Activated CD4-positive, alpha-beta T cell treated with anti-CD3 and anti-CD28 coated beads for 36 hours (primary cell): ENCODE measurements around the gene CELSR1. TPM values are rescaled to one million over a fixed set of nuclear protein-coding genes. Genes with fewer than 3 reads are reported as not detected.

Experiments
- ATAC-seq: fragments of 200-7000 bp; cut with Tn5 transposase; one replicate; pipeline ENCODE4 v1.10.0; 2021; ENCODE audit warnings: mild to moderate bottlenecking, moderate library complexity
- CTCF ChIA-PET: fragments of 350-600 bp; sonication (Branson Sonifier 250); formaldehyde crosslinking; loops from one replicate; lab custom pipeline; 2021; ENCODE audit warnings: antibody characterized with exemption; lab: Charles Lee
- POLR2A ChIA-PET: fragments of 350-600 bp; sonication (Branson Sonifier 250); formaldehyde crosslinking; loops from one replicate; lab custom pipeline; 2021; ENCODE audit warnings: antibody characterized with exemption, inconsistent platforms; lab: Charles Lee
- DNase-seq: peaks from one replicate; pipeline ENCODE4 v3.0.0-alpha.2; 2020
- H3K27ac Mint-ChIP-seq: one replicate; pipeline ENCODE4 v1.8.0; 2021; ENCODE audit warnings: mixed read lengths
- H3K27me3 Mint-ChIP-seq: one replicate; pipeline ENCODE4 v1.8.0; 2021; ENCODE audit warnings: mixed read lengths
- H3K36me3 Mint-ChIP-seq: one replicate; pipeline ENCODE4 v1.8.0; 2021; ENCODE audit warnings: low read depth, mixed read lengths
- H3K4me1 Mint-ChIP-seq: one replicate; pipeline ENCODE4 v1.8.0; 2021; ENCODE audit warnings: mixed read lengths
- H3K4me3 Mint-ChIP-seq: one replicate; pipeline ENCODE4 v1.8.0; 2021; ENCODE audit warnings: mild to moderate bottlenecking, moderate library complexity, mixed read lengths
- H3K9me3 Mint-ChIP-seq: one replicate; pipeline ENCODE4 v1.8.0; 2021; ENCODE audit warnings: low read depth, mixed read lengths
- intact Hi-C, 2 experiments: fragments of 100-400 bp; cut with DNase I in 1 of 2; cut with micrococcal nuclease in 1 of 2; formaldehyde crosslinking; loops; one replicate each; pipeline versions ENCODE4 v1.14.2 to v1.15.1; 2022 to 2024; cut with DNase I, micrococcal nuclease
- total RNA-seq, 2 experiments: library from RNA; stranded (reverse); gene quantifications; one replicate each; pipeline ENCODE4 v1.2.3, GENCODE V29; 2021

CELSR1 gene
- total RNA-seq, 2 experiments from 2014 or later, result 0.43 to 0.46 TPM

DNA sequence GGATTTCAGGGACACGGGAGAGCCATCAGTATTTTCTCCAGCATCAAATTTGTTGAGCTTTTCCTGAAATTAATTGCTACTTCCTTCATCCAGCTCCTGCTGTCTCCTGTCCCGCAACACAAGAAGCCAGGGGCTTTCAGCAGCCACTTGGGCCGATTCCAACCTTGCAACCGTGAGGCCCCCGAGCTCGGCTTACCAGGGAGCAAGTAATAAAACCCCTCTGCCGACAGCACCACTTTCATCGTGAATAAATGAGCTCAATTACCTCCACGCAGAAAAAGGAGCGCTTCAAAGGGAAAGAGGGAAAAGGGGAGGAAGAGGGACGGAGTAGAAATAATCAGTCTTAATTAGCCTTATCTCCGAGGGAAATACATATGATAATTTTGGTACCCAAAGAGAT lies 76.6 kb downstream of the CELSR1 start:
- Mint-ChIP-seq H3K27ac (no peak overlapping the region), H3K27me3 (peaks cover 5% of the 10 kb centered on the region), H3K4me3 (no peak overlapping the region), H3K4me1 (peaks cover 7% of the 10 kb centered on the region), H3K36me3 (no peaks in the 10 kb centered on the region), H3K9me3 (no peaks in the 10 kb centered on the region)
- intact Hi-C loops, result no loop called here
- CTCF ChIA-PET, result no interaction called here
- ATAC-seq (no peak), DNase-seq (no peak)
- POLR2A ChIA-PET, result no interaction called here

DNA sequence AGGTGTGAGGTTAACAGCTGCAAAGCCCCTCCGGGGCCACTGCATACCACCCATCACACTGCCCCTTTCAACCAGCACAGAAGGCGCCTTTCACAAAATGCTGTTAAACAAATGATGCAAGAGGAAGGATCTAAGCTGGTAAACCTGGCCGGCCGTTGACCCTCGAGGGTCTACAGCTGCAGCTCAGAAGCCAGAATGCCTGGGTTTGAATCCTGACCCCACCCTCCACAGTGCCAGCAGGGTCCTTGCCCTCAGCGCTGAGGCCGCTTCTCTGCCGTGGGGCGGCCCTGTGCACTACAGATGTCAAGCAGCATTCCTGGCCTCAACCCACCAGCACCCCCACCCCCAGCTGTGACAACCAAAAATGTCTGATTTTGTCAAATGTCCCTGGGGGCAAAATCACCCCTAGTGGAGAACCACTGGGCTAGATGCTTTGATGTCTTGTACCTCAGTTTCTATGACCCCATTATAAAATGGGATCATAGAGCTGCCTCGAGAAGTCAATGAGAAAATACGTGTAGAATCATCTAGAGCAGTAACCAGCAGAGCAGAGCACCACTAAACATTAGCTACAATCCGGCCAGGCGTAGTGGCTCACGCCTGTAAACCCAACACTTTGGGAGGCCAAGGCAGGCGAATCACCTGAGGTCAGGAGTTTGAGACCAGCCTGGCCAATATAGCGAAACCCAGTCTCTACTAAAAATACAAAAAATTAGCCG lies 77.9 kb downstream of the CELSR1 start:
- Mint-ChIP-seq H3K4me3 (no peak overlapping the region), H3K9me3 (no peaks in the 10 kb centered on the region), H3K4me1 (peaks cover 7% of the 10 kb centered on the region), H3K27me3 (peaks cover 3% of the 10 kb centered on the region), H3K27ac (no peak overlapping the region), H3K36me3 (no peaks in the 10 kb centered on the region)
- ChIA-PET CTCF (interaction anchor here (0.6 to 0.7 kb wide), 2 partner anchors 16 to 423 kb away, joined by 3 read pairs; no protein-coding TSS in a partner anchor), POLR2A (interaction anchor here (0.6 kb wide), 1 partner anchor 9 kb away, joined by 4 read pairs; no protein-coding TSS in a partner anchor)
- DNase-seq (no peak), ATAC-seq (no peak)
- intact Hi-C loops, result no loop called here

DNA sequence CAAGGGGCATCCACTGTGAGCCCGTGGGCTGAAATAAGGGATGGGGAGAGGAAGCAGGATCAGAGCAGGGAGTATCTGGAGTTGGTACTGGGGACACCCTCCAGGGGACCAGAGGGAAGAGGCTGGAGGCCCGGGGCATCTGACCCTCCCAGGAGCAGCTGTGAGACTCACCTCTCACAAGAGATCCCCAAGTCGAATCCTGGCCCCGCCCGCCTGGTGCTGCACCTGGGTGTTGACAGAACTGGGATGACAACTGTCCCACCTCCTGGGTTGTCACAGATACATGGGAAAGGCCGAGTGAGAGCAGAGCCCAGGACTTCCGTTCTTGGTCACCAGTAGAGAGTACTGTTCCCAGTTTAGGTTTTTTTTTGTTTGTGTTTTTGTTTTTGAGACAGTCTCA lies 78.9 kb downstream of the CELSR1 start:
- no peak overlapping the region for H3K4me3 Mint-ChIP-seq
- H3K9me3 Mint-ChIP-seq, result no peaks in the 10 kb centered on the region
- DNase-seq (no peak), ATAC-seq (no peak)
- H3K27ac Mint-ChIP-seq, result no peak overlapping the region
- peaks cover 3% of the 10 kb centered on the region for H3K27me3 Mint-ChIP-seq
- H3K36me3 Mint-ChIP-seq, result no peaks in the 10 kb centered on the region
- POLR2A ChIA-PET, result no interaction called here
- peaks cover 7% of the 10 kb centered on the region for H3K4me1 Mint-ChIP-seq
- CTCF ChIA-PET, result no interaction called here
- intact Hi-C loops, result no loop called here

DNA sequence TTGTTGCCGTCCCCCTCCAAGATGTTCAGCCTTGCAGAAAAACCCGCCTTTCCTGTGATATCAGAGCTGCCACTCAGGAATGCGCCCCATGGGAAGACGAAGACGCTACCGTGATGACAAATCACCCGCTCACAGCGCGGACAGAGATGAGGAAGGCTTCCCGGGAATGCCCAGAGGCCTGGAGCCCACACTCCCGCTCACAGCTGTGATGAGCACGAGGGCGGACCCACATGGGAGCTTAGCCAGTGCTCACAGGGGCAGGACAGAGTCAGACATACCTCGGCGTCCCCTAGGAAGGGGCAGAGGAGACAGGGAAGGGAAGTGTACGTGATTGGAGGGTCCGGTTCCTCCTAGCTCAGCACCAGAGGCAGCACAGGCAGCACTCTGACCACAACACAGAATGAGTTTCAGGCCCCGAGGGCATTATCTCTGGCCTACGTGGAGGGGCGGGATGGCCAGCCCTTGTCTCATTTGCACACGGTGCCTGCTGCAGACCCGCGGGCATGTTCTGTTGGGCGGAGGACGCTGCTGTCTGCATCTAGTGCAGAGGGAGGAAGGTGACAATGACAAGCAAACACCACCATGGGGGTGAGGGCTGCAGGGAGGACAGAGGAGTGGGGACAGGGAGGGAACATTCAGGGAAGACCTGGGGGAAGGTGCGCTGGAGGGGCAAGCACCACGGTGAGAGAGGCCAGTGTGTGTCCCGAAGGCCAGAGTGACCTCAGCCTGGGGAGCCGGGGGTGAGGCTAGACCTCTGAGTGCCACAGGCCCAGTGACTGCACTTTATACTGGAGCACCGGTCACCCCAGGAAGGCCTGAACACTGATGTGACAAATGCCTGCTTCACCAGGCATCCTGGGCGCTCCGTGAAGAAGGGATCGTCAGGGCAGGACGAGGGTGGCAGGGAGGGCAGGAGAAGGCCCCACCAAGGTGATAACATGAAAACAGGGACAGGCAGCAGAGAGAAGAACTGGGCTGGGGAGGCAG lies 79.6 kb downstream of the CELSR1 start:
- CTCF ChIA-PET, result no interaction called here

DNA sequence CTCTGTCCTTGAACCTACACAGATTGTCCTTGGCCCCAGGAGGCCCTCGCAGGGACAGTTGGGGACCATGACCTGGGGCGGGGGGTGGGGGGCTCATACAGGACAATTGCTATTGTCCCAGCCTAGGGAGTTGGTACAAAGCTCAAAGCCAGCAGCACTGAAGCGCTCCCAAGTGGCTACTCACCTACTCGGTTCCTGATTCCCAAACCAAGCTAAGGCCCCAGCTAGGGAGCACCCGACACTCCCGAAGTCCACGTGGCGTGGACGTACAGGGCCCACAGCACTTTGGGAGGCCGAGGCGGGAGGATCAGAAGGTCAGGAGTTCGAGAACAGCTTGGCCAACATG lies 80.6 kb downstream of the CELSR1 start:
- DNase-seq (no peak), ATAC-seq (no peak)
- intact Hi-C loops, result no loop called here
- Mint-ChIP-seq H3K36me3 (no peaks in the 10 kb centered on the region), H3K27me3 (peaks cover 3% of the 10 kb centered on the region), H3K4me3 (no peak overlapping the region), H3K27ac (no peak overlapping the region), H3K9me3 (no peaks in the 10 kb centered on the region), H3K4me1 (no peaks in the 10 kb centered on the region)
- ChIA-PET POLR2A (no interaction called here), CTCF (no interaction called here)

More for the DNA sequence above, 79.6 kb downstream of the CELSR1 start:
- POLR2A ChIA-PET, result no interaction called here
- no peak for DNase-seq
- intact Hi-C loops, result no loop called here
- Mint-ChIP-seq H3K27me3 (peaks cover 3% of the 10 kb centered on the region), H3K36me3 (no peaks in the 10 kb centered on the region), H3K4me3 (no peak overlapping the region), H3K4me1 (peaks cover 5% of the 10 kb centered on the region), H3K27ac (no peak overlapping the region), H3K9me3 (no peaks in the 10 kb centered on the region)
- no peak for ATAC-seq

DNA sequence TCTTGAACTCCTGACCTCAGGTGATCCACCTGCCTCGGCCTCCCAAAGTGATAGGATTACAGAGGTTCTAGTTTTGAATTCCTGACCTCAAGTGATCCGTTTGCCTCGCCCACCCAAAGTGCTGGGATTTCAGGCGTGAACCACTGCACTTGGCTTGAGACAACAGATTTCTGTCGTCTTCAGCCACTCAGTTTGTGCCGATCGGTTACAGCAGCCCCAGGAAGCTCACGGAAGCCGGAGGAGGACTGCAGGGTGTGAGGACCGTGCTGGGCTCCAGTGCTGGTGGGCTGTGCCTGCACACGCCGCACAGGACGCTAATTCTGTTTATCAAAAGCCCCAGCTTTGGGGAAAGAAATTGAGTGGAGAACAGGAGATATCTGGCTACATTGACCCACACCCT lies 82.0 kb downstream of the CELSR1 start:
- CTCF ChIA-PET, result no interaction called here
- Mint-ChIP-seq H3K27me3 (peaks cover 3% of the 10 kb centered on the region), H3K4me1 (no peaks in the 10 kb centered on the region), H3K9me3 (no peaks in the 10 kb centered on the region), H3K36me3 (no peaks in the 10 kb centered on the region), H3K4me3 (no peak overlapping the region), H3K27ac (no peak overlapping the region)
- intact Hi-C loops, result no loop called here
- POLR2A ChIA-PET, result no interaction called here
- ATAC-seq (no peak), DNase-seq (no peak)

DNA sequence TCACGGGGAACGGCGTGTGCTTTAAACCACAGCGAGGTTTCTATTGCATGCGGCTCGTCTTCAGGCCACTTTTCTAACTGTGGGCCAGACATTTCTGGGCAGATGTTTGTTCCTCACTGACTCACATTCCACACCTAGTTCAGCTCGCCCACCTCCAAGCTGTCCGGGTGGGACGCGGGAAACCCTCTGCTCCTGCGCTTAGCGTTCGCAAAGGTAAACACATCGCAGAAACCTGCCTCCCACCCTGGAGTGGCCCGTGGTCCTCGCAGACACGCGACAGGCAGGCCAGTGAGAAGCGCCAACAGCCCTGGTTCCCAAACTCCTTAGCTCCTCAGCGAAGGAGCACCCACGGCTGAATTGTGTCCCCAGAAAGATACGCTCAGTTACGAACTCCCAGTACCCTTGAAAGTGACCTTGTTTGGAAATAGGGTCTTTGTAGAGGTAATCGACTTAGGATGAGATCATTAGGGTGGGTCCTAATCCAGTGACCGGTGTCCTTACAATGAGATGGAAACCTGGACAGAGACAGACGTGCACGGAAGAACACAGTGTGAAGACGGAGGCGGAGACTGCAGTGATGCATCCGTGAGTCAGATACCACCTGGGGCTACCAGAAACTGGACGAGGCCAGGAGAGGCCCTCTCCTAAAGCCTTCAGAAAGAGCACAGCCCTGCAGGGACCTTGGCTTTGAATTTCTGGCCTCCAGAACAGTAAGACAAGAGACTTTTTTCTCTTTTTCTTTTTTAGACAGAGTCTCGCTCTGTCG lies 82.7 kb downstream of the CELSR1 start:
- ATAC-seq (no peak), DNase-seq (no peak)
- ChIA-PET CTCF (no interaction called here), POLR2A (no interaction called here)
- Mint-ChIP-seq H3K9me3 (no peaks in the 10 kb centered on the region), H3K27ac (no peak overlapping the region), H3K4me1 (no peaks in the 10 kb centered on the region), H3K27me3 (no peaks in the 10 kb centered on the region), H3K36me3 (no peaks in the 10 kb centered on the region), H3K4me3 (no peak overlapping the region)
- intact Hi-C loops, result no loop called here

DNA sequence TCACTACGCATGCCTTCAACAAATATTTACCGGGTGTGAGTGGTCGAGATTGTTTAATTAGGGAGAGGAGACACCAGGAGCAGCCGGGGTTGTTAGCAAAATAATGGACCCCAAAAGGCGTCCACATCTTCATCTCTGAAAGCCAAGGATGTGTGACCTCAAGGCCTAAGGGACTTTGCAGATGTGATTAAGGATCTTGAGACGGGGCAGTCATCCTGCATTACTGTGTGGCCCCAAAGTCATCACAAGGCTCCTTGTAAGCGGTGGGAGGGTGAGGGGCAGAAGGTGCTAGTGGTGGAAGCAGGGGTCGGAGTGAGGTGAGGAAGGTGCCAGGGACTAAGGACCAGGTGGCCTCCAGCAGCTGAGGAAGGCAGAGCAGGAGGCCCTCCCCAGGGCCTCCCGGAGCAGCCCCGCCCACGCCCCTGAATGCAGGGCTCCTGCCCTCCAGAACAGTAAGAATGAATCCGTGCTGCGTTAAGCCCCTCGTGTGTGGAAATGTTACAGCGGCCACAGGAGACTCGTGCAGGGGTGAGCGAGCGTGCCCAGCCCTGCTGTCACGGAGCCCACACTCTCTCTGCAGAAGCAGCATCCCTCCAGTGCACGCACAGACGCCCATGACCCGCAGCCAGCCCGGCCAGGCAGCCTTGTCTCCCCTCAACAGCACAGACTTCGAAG lies 83.5 kb downstream of the CELSR1 start:
- no peak overlapping the region for H3K4me3 Mint-ChIP-seq
- no peaks in the 10 kb centered on the region for H3K27me3 Mint-ChIP-seq
- H3K27ac Mint-ChIP-seq, result no peak overlapping the region
- POLR2A ChIA-PET, result no interaction called here
- ATAC-seq (no peak), DNase-seq (no peak)
- H3K4me1 Mint-ChIP-seq, result no peaks in the 10 kb centered on the region
- no peaks in the 10 kb centered on the region for H3K9me3 Mint-ChIP-seq
- no peaks in the 10 kb centered on the region for H3K36me3 Mint-ChIP-seq
- CTCF ChIA-PET, result no interaction called here
- intact Hi-C loops, result no loop called here

DNA sequence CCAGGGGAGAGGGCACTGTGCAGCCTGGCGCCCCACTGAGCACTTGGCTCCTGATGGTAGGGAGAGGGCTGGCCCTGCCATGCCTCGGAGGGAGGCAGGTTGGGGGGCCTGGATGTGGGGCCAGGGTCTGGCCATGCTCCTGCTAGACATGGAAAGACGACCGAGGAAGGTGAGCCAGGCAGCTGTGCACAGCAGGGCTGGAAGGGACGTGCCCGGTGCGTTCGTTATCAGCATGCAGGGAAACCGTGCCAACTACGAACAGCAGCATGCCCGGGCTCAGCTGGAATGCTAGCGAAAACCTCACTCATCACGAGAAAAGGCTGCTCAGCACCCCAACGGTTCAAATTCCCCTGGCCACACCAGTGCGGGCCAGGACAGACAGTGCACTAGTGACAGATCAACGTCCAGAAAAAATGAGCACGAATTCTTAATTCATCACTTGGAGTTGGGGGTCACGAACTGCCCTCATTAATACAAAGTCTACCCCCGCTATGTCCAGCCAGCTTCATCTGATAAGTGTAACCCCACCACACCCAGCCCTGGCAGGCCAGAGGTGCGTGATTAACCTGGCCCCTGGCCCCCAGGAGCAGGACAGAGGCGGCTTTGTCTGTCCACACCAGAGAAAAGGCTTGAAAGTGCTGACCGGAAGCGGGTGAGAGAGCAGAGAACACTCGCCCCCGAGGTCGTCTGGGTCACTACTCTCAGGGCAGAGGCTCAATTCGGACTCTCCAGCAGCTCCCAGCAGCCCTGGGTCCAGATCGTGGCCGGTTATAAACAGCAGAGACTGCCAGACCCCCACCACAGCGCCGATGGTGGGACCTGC lies 84.2 kb downstream of the CELSR1 start:
- no peaks in the 10 kb centered on the region for H3K4me1 Mint-ChIP-seq
- CTCF ChIA-PET, result no interaction called here
- H3K27ac Mint-ChIP-seq, result no peak overlapping the region
- POLR2A ChIA-PET, result no interaction called here
- no peak overlapping the region for H3K4me3 Mint-ChIP-seq
- ATAC-seq (no peak), DNase-seq (no peak)
- no peaks in the 10 kb centered on the region for H3K36me3 Mint-ChIP-seq
- no peaks in the 10 kb centered on the region for H3K9me3 Mint-ChIP-seq
- intact Hi-C loops, result no loop called here
- H3K27me3 Mint-ChIP-seq, result no peaks in the 10 kb centered on the region

DNA sequence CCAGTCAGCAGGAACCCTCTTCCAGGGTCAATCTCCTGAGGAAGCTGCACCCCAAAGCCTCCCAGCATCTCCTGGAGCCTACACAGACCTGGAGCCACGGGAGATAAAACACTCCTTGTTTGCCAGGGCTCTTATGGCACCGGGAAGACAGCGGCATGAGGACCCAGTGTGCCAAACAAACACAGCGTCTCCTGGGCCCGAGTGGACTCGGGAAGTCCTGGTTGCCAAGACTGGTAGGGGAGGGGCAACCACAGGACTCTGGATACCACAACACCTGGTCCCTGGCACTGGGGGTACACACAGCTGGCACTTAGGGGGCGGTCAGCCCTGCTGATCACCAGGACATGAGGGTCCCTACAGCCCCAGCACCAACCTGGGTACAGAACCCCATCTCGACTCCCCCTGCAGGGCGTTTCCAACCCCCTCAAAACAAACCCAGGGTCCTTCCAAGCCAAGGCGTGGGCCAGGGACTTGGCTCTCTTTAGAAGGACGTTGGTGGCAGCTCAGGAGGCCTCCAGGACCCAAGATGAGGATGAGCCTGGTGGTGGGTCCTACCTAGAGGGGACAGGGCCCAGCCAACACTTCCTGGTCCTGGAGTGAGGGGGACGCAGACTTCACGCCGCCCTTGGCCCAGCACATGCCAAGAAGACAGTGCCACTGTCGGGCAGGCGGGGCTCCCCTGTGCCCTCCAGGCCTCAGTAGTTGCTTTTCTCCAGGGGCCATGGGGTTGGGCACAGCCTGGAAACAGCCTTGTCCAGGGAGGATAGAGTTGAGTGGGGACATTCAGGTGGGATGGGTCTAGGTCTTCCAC lies 85.0 kb downstream of the CELSR1 start:
- intact Hi-C loops, result no loop called here
- ChIA-PET POLR2A (no interaction called here), CTCF (no interaction called here)
- ATAC-seq (no peak), DNase-seq (no peak)
- Mint-ChIP-seq H3K27me3 (no peaks in the 10 kb centered on the region), H3K4me3 (no peak overlapping the region), H3K9me3 (no peaks in the 10 kb centered on the region), H3K4me1 (no peaks in the 10 kb centered on the region), H3K36me3 (no peaks in the 10 kb centered on the region), H3K27ac (no peak overlapping the region)
